Coronary artery (tissue), 2 donors: Measurements from ENCODE around the gene STK11IP.

ENCODE experiments used
- DNase-seq: peaks from one replicate; pipeline ENCODE4 v3.0.0-alpha.2; 2017; ENCODE audit warnings: low spot score
- H3K27ac ChIP-seq, 2 donors: fragments of 200-600 bp; sonication (generic); one replicate each; pipeline ENCODE4 v1.5.1; 2016 to 2019
- H3K4me3 ChIP-seq: fragments of 200-600 bp; sonication (generic); 2 replicates; pipeline ENCODE4 v1.5.1; 2016; ENCODE audit warnings: mild to moderate bottlenecking, moderate library complexity
- CTCF ChIP-seq: fragments of 200-600 bp; sonication (generic); IDR thresholded peaks from one replicate; pipeline ENCODE4 v1.5.1; 2019; ENCODE audit warnings: antibody characterized with exemption

Gene STK11IP

DNA sequence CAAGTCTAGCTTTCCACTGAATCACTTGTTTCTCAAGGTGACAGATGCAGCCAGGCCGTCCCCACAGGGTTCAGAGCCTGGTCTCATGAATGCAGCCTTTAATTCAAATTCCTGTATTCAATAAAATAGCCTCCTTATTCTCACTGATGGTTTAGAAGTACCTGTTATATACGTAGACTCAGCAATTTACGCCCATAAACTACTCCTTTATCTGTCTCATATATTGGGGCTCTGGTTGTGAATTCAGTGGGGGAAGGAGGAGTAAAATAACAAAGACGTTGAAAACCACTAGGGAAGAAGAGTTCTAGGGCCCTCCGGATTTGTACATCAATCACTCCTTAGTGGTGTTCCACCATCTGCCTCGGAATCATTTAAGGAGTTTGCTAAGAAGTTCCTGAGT is 28.0 kb upstream of the STK11IP start:
- no peak for TF ChIP-seq CTCF
- no peak for DNase-seq
- peak overlapping the region; percentile 91 for H3K4me3 ChIP-seq

GRCh38 chr2:219570194-219570923 is 27.3 kb upstream of the STK11IP start:
- H3K27ac ChIP-seq: peak overlapping the region; percentile 88 to 93
- no peak for TF ChIP-seq CTCF

More for the DNA sequence above, 28.0 kb upstream of the STK11IP start:
- no peak overlapping the region for H3K27ac ChIP-seq

DNA sequence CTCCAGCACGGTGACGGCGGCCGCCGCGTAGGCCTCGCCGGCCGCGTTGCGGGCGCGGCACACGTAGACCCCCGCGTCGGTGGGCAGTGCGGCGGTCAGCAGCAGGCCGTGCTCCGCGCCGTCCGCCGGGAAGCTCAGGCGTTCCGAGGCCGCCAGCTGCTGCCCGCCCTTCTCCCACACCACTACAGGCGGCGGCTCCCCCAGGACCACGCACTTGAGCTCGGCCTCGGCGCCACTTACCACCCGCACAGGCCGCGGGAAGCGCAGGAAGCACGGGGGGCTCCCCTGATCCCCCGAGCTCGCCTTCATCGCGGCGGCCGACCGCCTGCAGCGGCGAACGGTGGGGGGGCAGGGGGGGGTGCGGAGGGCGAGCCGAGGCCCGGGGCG is 26.7 kb upstream of the STK11IP start:
- no peak for DNase-seq
- peak overlapping the region; percentile 88 to 93 for H3K27ac ChIP-seq

More at GRCh38 chr2:219570194-219570923, 27.3 kb upstream of the STK11IP start:
- no peak for DNase-seq
- H3K4me3 ChIP-seq: peak overlapping the region; percentile 91

GRCh38 chr2:219571311-219572236 is 26.1 kb upstream of the STK11IP start, which contains the start of gene OBSL1:
Gene OBSL1 (minus strand): TSS chr2:219571539. CDS start chr2:219571232, 307 bp downstream.
- Histone ChIP-seq H3K27ac (peak within 1 kb of the TSS; percentile 88 to 93), H3K4me3 (peak within 1 kb of the TSS; percentile 91)
- TF ChIP-seq CTCF: no peak
- DNase-seq: peak; percentile 87

More for the DNA sequence above, 26.7 kb upstream of the STK11IP start:
- TF ChIP-seq CTCF: no peak
- H3K4me3 ChIP-seq: peak overlapping the region; percentile 91

- TF ChIP-seq CTCF: no peak
- peak within 1 kb of the TSS; percentile 88 to 93 for H3K27ac ChIP-seq
- no peak for DNase-seq
- peak within 1 kb of the TSS; percentile 91 for H3K4me3 ChIP-seq
These were observed 25.2 kb upstream of the STK11IP start, which contains the start of gene INHA for GRCh38 chr2:219572237-219573001. Gene INHA (plus strand): TSS chr2:219572310. CDS start chr2:219572375, 65 bp downstream.

DNA sequence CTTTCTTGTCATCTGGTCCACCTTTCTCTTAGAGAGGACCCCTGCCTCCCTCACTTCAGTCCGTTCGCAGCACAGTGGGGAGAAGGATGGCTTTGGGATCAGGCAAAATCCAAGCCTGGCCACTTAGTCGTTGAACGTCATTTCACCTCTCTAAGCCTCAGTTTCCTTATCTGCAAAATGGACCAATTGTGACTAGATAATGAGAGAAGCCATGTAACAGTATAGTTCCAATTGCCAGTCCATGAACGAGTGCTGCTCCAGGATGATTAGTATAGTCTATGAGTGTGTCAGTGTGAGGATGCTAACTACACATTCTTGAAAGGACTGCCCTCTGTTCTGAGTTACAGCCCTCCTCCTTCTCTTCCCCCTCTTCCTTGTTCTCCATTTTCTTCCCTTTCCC is 24.5 kb upstream of the STK11IP start:
- DNase-seq: no peak
- Histone ChIP-seq H3K27ac (no peak overlapping the region), H3K4me3 (no peak overlapping the region)
- TF ChIP-seq CTCF: no peak
